ENCODE data around the gene CLEC18B. TPM values are rescaled to one million over a fixed set of nuclear protein-coding genes. Genes with fewer than 3 reads are reported as not detected.
"Not testable (repeated sequence)": the region's sequence is repeated elsewhere in the genome, so short reads cannot be mapped to it uniquely, and the experiment has no call there.

The CLEC18B gene
- total RNA-seq, 1 donor from 2014 or later: 0.30 TPM

- Histone ChIP-seq H3K27ac (replicated peaks) (peak overlapping the region; percentile 93), H3K27me3 (ENCODE audit: low read depth) (no peaks in the 10 kb centered on the region), H3K9me3 (replicated peaks) (no peaks in the 10 kb centered on the region), H3K4me3 (no peak overlapping the region), H3K36me3 (peaks cover 35% of the 10 kb centered on the region), H3K4me1 (peaks cover 49% of the 10 kb centered on the region)
- intact Hi-C loops (cut with micrococcal nuclease): no loop called here
- TF ChIP-seq, protein P1, sequence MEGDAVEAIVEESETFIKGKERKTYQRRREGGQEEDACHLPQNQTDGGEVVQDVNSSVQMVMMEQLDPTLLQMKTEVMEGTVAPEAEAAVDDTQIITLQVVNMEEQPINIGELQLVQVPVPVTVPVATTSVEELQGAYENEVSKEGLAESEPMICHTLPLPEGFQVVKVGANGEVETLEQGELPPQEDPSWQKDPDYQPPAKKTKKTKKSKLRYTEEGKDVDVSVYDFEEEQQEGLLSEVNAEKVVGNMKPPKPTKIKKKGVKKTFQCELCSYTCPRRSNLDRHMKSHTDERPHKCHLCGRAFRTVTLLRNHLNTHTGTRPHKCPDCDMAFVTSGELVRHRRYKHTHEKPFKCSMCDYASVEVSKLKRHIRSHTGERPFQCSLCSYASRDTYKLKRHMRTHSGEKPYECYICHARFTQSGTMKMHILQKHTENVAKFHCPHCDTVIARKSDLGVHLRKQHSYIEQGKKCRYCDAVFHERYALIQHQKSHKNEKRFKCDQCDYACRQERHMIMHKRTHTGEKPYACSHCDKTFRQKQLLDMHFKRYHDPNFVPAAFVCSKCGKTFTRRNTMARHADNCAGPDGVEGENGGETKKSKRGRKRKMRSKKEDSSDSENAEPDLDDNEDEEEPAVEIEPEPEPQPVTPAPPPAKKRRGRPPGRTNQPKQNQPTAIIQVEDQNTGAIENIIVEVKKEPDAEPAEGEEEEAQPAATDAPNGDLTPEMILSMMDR (IDR thresholded peaks at IDR 0.05; ENCODE audit: borderline replicate concordance): no peak
- no peak for DNase-seq
Observed at GRCh38 chr16:74449470-74449869, 28.2 kb upstream of the CLEC18B start.

GRCh38 chr16:74448990-74449389 is 27.7 kb upstream of the CLEC18B start:
- peaks cover 33% of the 10 kb centered on the region for H3K36me3 ChIP-seq
- intact Hi-C loops (cut with micrococcal nuclease): no loop called here

DNA sequence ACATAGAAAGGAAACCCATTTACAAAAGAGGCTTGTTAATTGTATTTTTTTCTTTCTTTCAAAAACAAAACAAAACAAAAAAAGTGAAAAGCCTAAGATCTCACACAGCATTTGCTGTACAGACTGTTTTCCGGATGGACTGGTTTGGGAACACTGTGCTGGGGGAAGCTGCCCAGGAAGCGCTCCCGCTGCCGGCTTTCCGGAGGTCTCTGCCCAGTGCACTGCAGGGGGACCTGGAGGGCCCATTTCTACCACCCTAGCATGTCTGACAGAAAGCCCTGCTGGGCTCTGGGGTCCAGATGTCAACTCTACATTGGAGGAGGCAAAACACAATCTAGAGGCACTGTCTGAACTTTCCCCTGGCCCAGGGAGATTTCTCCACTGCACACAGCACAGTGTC is 26.3 kb upstream of the CLEC18B start:
- H3K4me3 ChIP-seq: no peak overlapping the region
- H3K9me3 ChIP-seq (replicated peaks): no peaks in the 10 kb centered on the region
- H3K4me1 ChIP-seq: peaks cover 49% of the 10 kb centered on the region
- DNase-seq: no peak
- intact Hi-C loops (cut with micrococcal nuclease): no loop called here
- peaks cover 19% of the 10 kb centered on the region for H3K36me3 ChIP-seq
- no peaks in the 10 kb centered on the region for H3K27me3 ChIP-seq (ENCODE audit: low read depth)
- peak overlapping the region; percentile 93 for H3K27ac ChIP-seq (replicated peaks)
- TF ChIP-seq, protein P1 (IDR thresholded peaks at IDR 0.05; ENCODE audit: borderline replicate concordance): no peak

More at GRCh38 chr16:74448990-74449389, 27.7 kb upstream of the CLEC18B start:
- TF ChIP-seq, protein P1 (IDR thresholded peaks at IDR 0.05; ENCODE audit: borderline replicate concordance): no peak
- H3K9me3 ChIP-seq (replicated peaks): no peaks in the 10 kb centered on the region
- H3K27ac ChIP-seq (replicated peaks): peak overlapping the region; percentile 93
- H3K27me3 ChIP-seq (ENCODE audit: low read depth): no peaks in the 10 kb centered on the region
- peak; percentile 63 for DNase-seq
- H3K4me1 ChIP-seq: peaks cover 49% of the 10 kb centered on the region
- no peak overlapping the region for H3K4me3 ChIP-seq

- intact Hi-C loops (cut with micrococcal nuclease): no loop called here
- Histone ChIP-seq H3K36me3 (peaks cover 12% of the 10 kb centered on the region), H3K4me3 (no peak overlapping the region), H3K27ac (replicated peaks) (peak overlapping the region; percentile 93), H3K4me1 (peaks cover 49% of the 10 kb centered on the region), H3K9me3 (replicated peaks) (no peaks in the 10 kb centered on the region), H3K27me3 (ENCODE audit: low read depth) (no peaks in the 10 kb centered on the region)
- DNase-seq: no peak
- TF ChIP-seq, protein P1 (IDR thresholded peaks at IDR 0.05; ENCODE audit: borderline replicate concordance): no peak
Observed at GRCh38 chr16:74446866-74447265, 25.6 kb upstream of the CLEC18B start.

GRCh38 chr16:74443624-74444346 is 22.5 kb upstream of the CLEC18B start:
- H3K27me3 ChIP-seq (ENCODE audit: low read depth); H3K9me3 ChIP-seq (replicated peaks); H3K27ac ChIP-seq (replicated peaks); H3K4me3 ChIP-seq; H3K36me3 ChIP-seq; intact Hi-C loops (cut with micrococcal nuclease); DNase-seq: not testable (repeated sequence)
- peaks cover 23% of the 10 kb centered on the region for H3K4me1 ChIP-seq

GRCh38 chr16:74439685-74440084 is 18.4 kb upstream of the CLEC18B start:
- no peak overlapping the region for H3K27ac ChIP-seq (replicated peaks)
- H3K27me3 ChIP-seq (ENCODE audit: low read depth): no peaks in the 10 kb centered on the region
- DNase-seq: no peak
- H3K9me3 ChIP-seq (replicated peaks): no peaks in the 10 kb centered on the region
- TF ChIP-seq, protein P1 (IDR thresholded peaks at IDR 0.05; ENCODE audit: borderline replicate concordance): no peak
- peaks cover 6% of the 10 kb centered on the region for H3K4me1 ChIP-seq
- no peak overlapping the region for H3K4me3 ChIP-seq
- no peaks in the 10 kb centered on the region for H3K36me3 ChIP-seq
- intact Hi-C loops (cut with micrococcal nuclease): no loop called here
